Measurements from ENCODE around the gene PDE6D.

PDE6D gene

DNA sequence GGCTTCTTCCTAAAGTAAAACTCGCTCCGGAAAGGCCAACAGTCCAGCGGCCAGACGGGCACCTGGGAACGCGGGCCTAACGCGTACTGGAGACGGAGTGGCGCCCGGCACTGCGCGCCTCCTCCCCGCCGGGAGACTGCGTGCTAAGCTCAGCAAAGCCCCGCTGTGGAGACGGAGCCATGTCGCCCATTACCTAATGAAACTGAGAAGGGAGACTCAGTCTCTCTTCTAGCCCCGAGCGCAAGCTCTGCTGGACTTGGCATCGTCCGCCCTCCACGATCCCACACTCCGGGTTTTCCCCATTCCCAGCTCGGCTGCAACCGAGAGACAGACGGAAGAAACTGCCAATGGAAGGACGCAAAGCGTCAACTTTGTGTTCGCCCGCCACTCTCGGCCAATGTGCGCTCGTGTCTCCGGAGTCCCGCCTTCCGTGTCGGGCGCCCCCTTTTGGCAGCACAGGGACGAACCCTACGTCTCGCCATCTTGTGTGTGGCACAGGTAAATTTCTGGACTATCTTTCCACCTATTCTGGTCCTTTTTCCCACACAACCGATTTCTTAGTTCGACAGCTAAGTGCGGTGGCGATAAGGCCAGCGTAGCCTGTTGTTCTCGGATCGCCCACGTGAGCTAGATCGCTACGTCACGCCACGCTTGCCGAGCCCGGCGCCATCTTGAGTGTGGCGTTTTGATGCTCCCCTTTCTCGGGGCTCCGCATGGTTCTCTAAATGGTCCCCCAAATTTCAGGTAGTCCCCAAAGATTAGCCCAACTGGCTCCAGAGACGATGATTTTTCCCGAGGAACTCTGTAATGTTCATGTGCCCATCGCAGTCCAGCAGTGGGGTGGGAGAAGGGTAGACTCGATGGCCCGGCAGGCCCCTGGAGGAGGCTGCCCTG lies 74.1 kb downstream of the PDE6D start:
- peak; percentile 99 for DNase-seq

DNA sequence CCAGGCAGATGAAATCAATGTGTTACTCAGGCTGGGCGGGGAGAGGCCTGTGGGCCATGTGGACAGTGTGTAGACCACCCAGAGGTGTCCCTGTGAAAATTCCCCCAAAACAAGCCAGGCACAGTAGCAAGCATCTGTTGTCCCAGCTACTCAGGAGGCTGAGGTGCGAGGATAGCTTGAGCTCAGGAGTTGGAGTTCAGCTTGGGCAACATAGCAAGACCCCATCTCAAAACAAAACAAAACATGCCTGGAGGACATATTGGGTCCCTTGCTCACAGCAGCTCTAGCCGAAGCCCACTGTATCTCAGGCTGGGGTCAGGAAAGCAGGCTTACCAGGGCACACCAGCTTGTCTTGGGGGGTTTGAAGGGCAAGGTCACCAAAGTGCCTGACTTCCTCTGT lies 77.1 kb downstream of the PDE6D start:
- no peak for DNase-seq

DNA sequence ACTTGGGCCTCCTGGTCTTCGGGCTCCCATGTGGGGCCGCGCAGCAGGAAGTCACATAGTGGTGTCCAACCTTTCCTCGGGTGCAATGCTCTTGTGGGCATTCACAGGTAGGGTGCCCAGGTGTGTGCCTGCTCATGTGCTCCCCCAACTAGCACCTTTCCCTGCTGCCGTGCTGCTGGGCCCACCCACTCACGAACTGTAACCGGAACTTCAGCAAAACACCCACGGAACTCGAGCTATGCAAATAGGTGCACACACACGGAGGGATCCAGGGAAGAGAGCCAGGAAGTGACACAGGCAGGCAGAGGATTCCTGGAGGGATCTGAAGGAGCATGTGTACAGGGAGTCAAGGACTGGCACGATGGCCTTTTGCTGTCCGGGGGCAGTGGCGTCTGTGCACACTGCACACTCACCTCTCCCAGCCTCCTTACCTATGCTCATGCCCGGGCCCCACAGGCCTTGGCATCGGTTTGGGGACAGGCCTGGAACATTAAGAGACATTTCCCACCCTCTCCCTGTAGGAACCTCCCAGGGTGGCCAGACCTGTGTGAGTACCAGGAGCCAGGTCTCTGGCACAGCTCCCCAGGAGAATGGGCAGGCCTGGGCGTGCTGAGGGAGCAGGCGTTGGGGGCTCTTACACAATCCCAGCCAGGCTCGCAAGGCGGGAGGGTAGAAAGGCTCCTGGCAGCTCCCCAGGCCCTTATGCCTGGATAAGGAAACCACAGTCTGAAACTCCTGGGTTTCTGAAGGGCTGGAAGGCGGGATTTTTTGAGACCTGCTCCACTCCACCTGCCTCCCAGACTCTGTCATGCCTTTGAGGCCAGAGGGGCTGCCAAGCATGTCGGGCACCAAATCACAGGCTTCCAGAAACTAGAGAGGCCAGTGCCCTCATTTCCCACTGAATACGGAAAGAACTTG lies 79.4 kb downstream of the PDE6D start:
- DNase-seq: no peak

- DNase-seq: no peak
These were observed 82.1 kb downstream of the PDE6D start for GRCh38 chr2:231699006-231699405.

DNA sequence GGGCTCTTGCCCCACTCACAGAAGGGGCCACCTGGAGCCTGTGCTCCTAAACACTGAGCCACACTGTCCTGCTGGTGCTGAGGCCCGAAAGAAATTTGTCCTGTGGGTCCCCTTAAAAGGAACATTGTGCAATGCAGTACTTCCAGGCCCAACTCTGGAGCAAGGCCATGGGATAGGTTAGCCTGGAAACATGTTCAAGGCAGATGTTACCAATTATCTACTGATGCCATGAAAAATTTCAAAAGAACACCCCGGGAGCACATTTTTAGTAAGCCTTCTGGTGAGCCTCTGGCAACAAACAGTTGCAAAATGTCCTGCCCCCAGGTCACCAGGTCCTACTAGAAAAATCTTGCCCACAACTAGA lies 85.1 kb downstream of the PDE6D start:
- no peak for DNase-seq

DNA sequence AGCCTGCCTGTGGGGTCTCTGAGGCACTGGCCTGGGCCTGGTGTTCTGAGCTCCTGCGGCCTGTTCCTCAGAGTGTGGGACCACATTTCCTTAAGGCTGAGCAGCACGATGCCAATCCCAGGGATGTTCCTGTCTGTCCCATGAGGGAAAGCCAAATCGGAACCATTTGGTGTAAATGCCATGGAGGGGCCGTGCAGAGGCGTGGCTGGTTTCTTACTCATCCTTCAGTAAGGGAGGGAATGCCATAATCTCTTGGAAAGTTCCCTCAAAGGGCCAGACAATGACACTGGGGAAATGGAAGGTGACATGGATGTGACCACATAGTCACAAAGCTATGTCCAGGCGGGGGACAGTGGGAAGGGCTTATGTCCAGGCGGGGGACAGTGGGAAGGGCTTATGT lies 87.1 kb downstream of the PDE6D start:
- DNase-seq: no peak

DNA sequence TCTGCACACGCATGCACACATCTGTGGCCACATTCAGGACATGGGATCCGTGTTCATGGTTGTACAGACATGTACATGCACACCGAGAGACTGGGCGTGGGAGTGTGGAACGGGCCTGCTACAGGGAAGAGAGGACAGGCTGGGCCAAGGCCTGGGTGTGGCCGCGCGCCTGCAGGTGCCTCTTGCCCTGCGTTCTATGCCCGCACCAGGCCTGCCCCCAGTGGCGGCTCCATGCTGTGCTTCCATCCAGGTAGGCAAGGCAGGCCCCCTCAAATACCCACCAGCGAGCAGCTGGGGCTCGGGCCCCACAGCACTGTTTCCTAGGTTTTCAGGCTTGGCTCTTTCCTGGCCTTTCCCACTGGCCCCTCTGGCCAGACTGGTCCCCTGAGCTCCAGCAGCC lies 88.2 kb downstream of the PDE6D start:
- no peak for DNase-seq

- no peak for DNase-seq
These were observed 89.8 kb downstream of the PDE6D start for GRCh38 chr2:231691251-231691772.

GRCh38 chr2:231689124-231689893 lies 91.8 kb downstream of the PDE6D start:
- DNase-seq: no peak

DNA sequence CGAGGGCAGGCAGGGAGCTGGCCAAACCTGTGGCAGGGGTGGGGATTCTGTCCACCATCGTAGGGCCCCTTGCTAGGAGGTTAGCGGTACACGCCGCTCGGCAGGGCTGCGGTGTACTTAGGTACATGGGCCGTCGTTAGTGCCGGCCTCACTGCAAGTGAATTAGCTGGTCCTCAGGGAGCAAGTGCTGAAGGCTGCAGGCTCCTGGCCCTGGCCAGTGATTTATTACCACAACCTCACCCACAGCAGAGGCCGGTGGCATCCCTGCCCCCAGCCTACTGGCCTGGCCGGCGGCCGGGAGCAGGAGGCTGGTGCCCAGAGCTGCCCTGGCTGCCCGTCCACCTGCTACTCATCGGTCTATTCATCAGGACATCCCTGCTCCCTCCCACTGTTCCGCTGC lies 92.4 kb downstream of the PDE6D start:
- no peak for DNase-seq

GRCh38 chr2:231687961-231688360 lies 93.1 kb downstream of the PDE6D start:
- no peak for DNase-seq

DNA sequence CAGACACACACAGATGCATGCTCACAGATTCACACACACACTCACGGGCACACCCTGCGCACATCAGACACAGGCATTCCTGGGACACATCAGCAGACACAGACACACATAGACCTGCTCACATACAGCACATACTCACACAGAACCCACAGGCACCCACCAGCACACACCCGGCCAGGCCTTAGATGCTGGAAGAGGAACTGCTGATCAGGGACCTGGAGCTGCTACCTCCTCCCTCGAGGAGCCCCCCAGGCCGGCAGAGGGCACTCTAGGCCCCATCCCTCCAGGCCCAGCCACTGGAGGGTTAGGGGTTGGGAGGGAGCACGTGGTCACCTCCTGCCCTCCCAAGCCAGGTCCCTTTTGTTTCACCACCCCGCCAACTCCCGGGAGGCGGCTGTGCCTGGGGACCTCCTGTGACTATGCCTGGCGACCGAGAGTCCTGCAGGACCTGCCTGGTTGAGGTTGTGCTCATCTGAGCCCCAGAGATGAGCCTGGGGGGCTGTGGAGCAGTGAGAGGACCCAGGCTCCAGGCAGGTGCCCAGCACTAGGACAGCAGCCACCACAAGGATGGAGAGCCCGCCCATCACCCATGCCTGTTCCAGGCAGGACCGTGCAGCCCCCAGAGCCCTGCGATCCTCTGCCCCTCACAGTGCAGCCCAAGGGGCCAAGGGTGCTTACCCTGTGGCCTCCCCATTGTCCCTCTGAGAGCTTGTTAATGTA lies 93.8 kb downstream of the PDE6D start:
- DNase-seq: peak; percentile 58 to 74

- no peak for DNase-seq
These were observed 94.6 kb downstream of the PDE6D start for GRCh38 chr2:231686192-231687100.

- peak in 1 of 2 donors; percentile 20 for DNase-seq
These were observed 95.5 kb downstream of the PDE6D start for GRCh38 chr2:231685349-231686191.

- DNase-seq: no peak
These were observed 96.5 kb downstream of the PDE6D start for GRCh38 chr2:231684314-231685223.

- DNase-seq: no peak
These were observed 97.5 kb downstream of the PDE6D start for GRCh38 chr2:231683292-231684235.

- no peak for DNase-seq
These were observed 98.3 kb downstream of the PDE6D start for GRCh38 chr2:231682603-231683291.

Measured in inflammatory macrophage (primary cell).